Spleen (tissue), 11 donors: Measurements from ENCODE around the gene NOTCH4. TPM values are rescaled to one million over a fixed set of nuclear protein-coding genes. Genes with fewer than 3 reads are reported as not detected.
"Not testable (repeated sequence)": the region's sequence is repeated elsewhere in the genome, so short reads cannot be mapped to it uniquely, and the experiment has no call there.

Source experiments
- DNase-seq: peaks from one replicate; pipeline ENCODE4 v3.0.0-alpha.2; 2020
- H3K27ac ChIP-seq, 8 donors: fragments of 200-600 bp; sonication (generic) in 7 of 8; 1 replicate in 4 of 8; 2 replicates in 4 of 8; pipeline versions ENCODE4 v1.5.0 to v1.8.0; 2016 to 2021; ENCODE audit warnings: inconsistent platforms in 4 of 8, mild to moderate bottlenecking in 4 of 8, moderate library complexity in 1 of 8
- H3K27me3 ChIP-seq, 7 donors: fragments of 200-600 bp; sonication (generic) in 6 of 7; replicated peaks in 1 of 7; 1 replicate in 4 of 7; 2 replicates in 3 of 7; pipeline versions ENCODE4 v1.5.0 to v1.8.0; 2016 to 2021; ENCODE audit warnings: inconsistent platforms in 3 of 7, mild to moderate bottlenecking in 1 of 7
- H3K36me3 ChIP-seq, 6 donors: fragments of 200-600 bp; sonication (generic) in 5 of 6; 1 replicate in 4 of 6; 2 replicates in 2 of 6; pipeline versions ENCODE4 v1.5.0 to v1.8.0; 2016 to 2021; ENCODE audit warnings: inconsistent platforms in 2 of 6
- H3K4me1 ChIP-seq, 6 donors: fragments of 200-600 bp; sonication (generic) in 5 of 6; 1 replicate in 3 of 6; 2 replicates in 3 of 6; pipeline versions ENCODE4 v1.5.0 to v1.8.0; 2016 to 2021; ENCODE audit warnings: inconsistent platforms in 3 of 6
- H3K4me3 ChIP-seq, 8 donors: fragments of 200-600 bp; sonication (generic) in 7 of 8; 1 replicate in 4 of 8; 2 replicates in 4 of 8; pipeline versions ENCODE4 v1.5.0 to v1.8.0; 2016 to 2021; ENCODE audit warnings: inconsistent platforms in 4 of 8, mild to moderate bottlenecking in 4 of 8, moderate library complexity in 2 of 8
- H3K9me3 ChIP-seq, 8 donors: fragments of 200-600 bp; sonication (generic) in 7 of 8; 1 replicate in 4 of 8; 2 replicates in 4 of 8; pipeline versions ENCODE4 v1.5.0 to v1.8.0; 2016 to 2021; ENCODE audit warnings: inconsistent platforms in 4 of 8
- POLR2A ChIP-seq, 3 donors: fragments of 450-650 bp; IDR thresholded peaks; one replicate each; pipeline ENCODE4 v1.5.1; 2017; ENCODE audit warnings: antibody characterized with exemption in 3 of 3, mild to moderate bottlenecking in 1 of 3
- POLR2AphosphoS5 ChIP-seq, 3 donors: sonication (generic); formaldehyde crosslinking; IDR thresholded peaks; one replicate each; pipeline ENCODE4 v1.5.1; 2017; ENCODE audit warnings: antibody characterized with exemption in 3 of 3
- WGBS, 5 donors: extraction: QIAGEN DNeasy Blood & Tissue Kit in 3 of 5; methylation state at CpG; one replicate each; pipeline versions ENCODE4 v1.1.5 to v1.1.7; 2013 to 2018; 5-methylcytosine and 5-hydroxymethylcytosine counted together
- intact Hi-C: fragments of 100-400 bp; cut with DNase I; formaldehyde crosslinking; loops from one replicate; pipeline ENCODE4 v1.15.0; 2023; ENCODE audit warnings: low total_unique reads
- polyA plus RNA-seq, 3 donors: library from polyadenylated mRNA; stranded (reverse); fragments of 200-250 nt; gene quantifications; one replicate each; pipeline ENCODE4 v1.2.1, GENCODE V29; 2013
- total RNA-seq, 7 donors: library from RNA; depleted of rRNA in 3 of 7; stranded (reverse); fragments of >200 nt in 3 of 7; fragmentation: NEBNext Ultra II Directional in 4 of 7; extraction: Animal tissue kit (Norgen Biotek cat#: 25700) in 4 of 7; gene quantifications; one replicate each; pipeline versions ENCODE4 v1.1.0 to v1.2.1, GENCODE V29; 2016 to 2021
- TF ChIP-seq, protein P1 (sequence below), 11 experiments: fragments of 200-600 bp in 7 of 11; fragments of 450-650 bp in 4 of 11; sonication (generic) in 4 of 11; IDR thresholded peaks in 8 of 11; conservative IDR thresholded peaks in 3 of 11; 1 replicate in 7 of 11; 2 replicates in 4 of 11; pipeline versions ENCODE4 v1.4.0 to v1.8.0; 2016 to 2021; ENCODE audit warnings: antibody characterized with exemption in 11 of 11, inconsistent platforms in 4 of 11, mild to moderate bottlenecking in 1 of 11
- donor health status: healthy with polysubstance abuse.
- donor health status: DM: no; HTN: no; CAD: no; lungs with moderate emphysema.
- donor health status: DM: no; HTN: no; CAD: no.
- donor health status: Bipolar disorder and iron deficiency.
- donor health status: healthy.
- donor health status: DM: no; HTN: no; CAD: no.
- donor health status: DM: yes; HTN: yes; CAD: no.

Gene NOTCH4
- total and polyA plus RNA-seq, 10 donors = 13.5 to 38.0 (median 19.9) TPM

GRCh38 chr6:32194825-32195651 is 28.8 kb downstream of the NOTCH4 start:
- TF ChIP-seq POLR2A (IDR thresholded peaks at IDR 0.05) (peak in 2 of 3 donors; percentile 37 to 66), POLR2AphosphoS5 (IDR thresholded peaks at IDR 0.05) (peak in 1 of 3 donors; percentile 86)
- TF ChIP-seq, protein P1, sequence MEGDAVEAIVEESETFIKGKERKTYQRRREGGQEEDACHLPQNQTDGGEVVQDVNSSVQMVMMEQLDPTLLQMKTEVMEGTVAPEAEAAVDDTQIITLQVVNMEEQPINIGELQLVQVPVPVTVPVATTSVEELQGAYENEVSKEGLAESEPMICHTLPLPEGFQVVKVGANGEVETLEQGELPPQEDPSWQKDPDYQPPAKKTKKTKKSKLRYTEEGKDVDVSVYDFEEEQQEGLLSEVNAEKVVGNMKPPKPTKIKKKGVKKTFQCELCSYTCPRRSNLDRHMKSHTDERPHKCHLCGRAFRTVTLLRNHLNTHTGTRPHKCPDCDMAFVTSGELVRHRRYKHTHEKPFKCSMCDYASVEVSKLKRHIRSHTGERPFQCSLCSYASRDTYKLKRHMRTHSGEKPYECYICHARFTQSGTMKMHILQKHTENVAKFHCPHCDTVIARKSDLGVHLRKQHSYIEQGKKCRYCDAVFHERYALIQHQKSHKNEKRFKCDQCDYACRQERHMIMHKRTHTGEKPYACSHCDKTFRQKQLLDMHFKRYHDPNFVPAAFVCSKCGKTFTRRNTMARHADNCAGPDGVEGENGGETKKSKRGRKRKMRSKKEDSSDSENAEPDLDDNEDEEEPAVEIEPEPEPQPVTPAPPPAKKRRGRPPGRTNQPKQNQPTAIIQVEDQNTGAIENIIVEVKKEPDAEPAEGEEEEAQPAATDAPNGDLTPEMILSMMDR (IDR thresholded peaks at IDR 0.05 in 8 of 11, conservative IDR thresholded peaks at IDR 0.05 in 3 of 11) = peak in 1 of 11 experiments; percentile 36
- peaks cover 0 to 8% (median 0%) of the 10 kb centered on the region in 6 donors for H3K36me3 ChIP-seq
- H3K4me3 ChIP-seq = peak overlapping the region; percentile 20 to 89 (median 48)
- H3K9me3 ChIP-seq = no peaks in the 10 kb centered on the region
- WGBS, 5 donors = 16 to 18% (median 18%) methylated on average over 15 of the region's 15 CpGs
- H3K27ac ChIP-seq = peak overlapping the region; percentile 98 to 100 (median 100)
- H3K27me3 ChIP-seq = no peaks in the 10 kb centered on the region
- peaks cover 39 to 67% (median 64%) of the 10 kb centered on the region in 6 donors for H3K4me1 ChIP-seq
- no peak for DNase-seq
- intact Hi-C loops = loop anchor here (10.0 kb wide), 1 partner anchor 70 kb away; the partner anchor contains the start of gene ATF6B

DNA sequence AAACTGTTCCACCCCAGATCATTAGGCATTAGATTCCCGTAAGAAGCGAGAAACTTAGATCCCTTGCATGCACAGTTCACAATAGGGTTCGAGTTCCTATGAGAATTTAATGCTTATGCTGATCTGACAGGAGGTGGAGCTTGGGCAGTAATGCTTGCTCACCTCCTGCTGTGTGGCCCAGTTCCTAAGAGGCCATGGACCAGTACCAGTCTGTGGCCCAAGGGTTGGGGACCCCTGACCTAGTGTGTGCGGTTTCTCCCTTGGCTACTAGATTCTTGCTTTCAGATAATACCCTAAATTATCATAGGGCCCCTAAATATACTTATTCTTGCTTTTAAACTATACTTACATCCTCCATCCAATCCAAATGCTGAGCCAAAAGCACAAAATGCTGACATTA is 29.5 kb downstream of the NOTCH4 start:
- H3K9me3 ChIP-seq = no peaks in the 10 kb centered on the region
- TF ChIP-seq, protein P1 (IDR thresholded peaks at IDR 0.05 in 8 of 11, conservative IDR thresholded peaks at IDR 0.05 in 3 of 11) = no peak
- no peak for TF ChIP-seq POLR2A (IDR thresholded peaks at IDR 0.05)
- no peak for TF ChIP-seq POLR2AphosphoS5 (IDR thresholded peaks at IDR 0.05)
- peaks cover 39 to 69% (median 64%) of the 10 kb centered on the region in 6 donors for H3K4me1 ChIP-seq
- H3K27me3 ChIP-seq = no peaks in the 10 kb centered on the region
- 91 to 98% (median 97%) methylated on average over 4 of the region's 4 CpGs for WGBS, 5 donors
- H3K36me3 ChIP-seq = peaks cover 0 to 8% (median 0%) of the 10 kb centered on the region in 6 donors
- peak overlapping the region in 7 of 8 donors; percentile 98 to 100 (median 100) for H3K27ac ChIP-seq
- peak overlapping the region in 2 of 8 donors; percentile 66 to 89 for H3K4me3 ChIP-seq
- intact Hi-C loops = loop anchor here (10.0 kb wide), 1 partner anchor 70 kb away; the partner anchor contains the start of gene ATF6B
- no peak for DNase-seq

- Histone ChIP-seq H3K4me1 (peaks cover 50 to 82% (median 76%) of the 10 kb centered on the region in 6 donors), H3K27ac (peak overlapping the region; percentile 85 to 100 (median 98)), H3K36me3 (peaks cover 0 to 12% (median 1%) of the 10 kb centered on the region in 6 donors), H3K4me3 (peak overlapping the region in 7 of 8 donors; percentile 61 to 89 (median 73))
- not testable (repeated sequence) for H3K27me3 ChIP-seq, DNase-seq, H3K9me3 ChIP-seq
- 55 to 68% (median 62%) methylated on average over 13 of the region's 13 CpGs for WGBS, 5 donors
- intact Hi-C loops = loop anchor here (10.0 kb wide), 1 partner anchor 68 kb away; the partner anchor contains the start of gene ATF6B
Observed at GRCh38 chr6:32193096-32193495, 30.8 kb downstream of the NOTCH4 start.

DNA sequence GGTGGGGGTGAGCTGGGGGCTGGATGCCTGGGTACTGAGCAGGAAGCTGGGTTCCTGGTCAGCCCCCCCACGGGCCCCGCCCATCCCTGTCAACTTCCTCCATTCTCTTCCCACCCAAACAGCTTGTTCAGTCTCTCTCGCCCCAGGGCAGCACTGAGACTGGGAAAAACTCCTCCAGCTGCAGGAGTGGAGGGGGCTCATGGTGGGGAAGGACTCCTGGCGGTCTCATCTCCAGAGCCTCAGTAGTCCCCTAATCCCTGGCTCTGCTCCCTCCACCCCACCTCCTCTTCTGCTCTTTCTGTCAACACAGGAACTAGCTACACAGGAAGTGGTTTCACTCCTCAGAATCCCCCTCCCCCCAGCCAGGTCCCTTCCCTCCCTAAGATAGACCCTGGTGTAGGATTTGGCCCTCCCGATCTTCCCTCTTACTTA is 31.2 kb downstream of the NOTCH4 start, which contains the start of gene GPSM3:
Gene GPSM3, minus strand, starts transcription at position 36 of the 432 bp plus-strand sequence. CDS start 130 bp downstream, outside the sequence.
- 0 to 2% (median 0%) methylated on average over 5 of the region's 5 CpGs for WGBS, 5 donors
- intact Hi-C loops = loop anchor here (10.0 kb wide), 1 partner anchor 68 kb away; the partner anchor contains the start of gene ATF6B
- Histone ChIP-seq H3K27me3 (no peaks in the 10 kb centered on the region), H3K27ac (peak within 1 kb of the TSS; percentile 85 to 100 (median 98)), H3K36me3 (peaks cover 0 to 17% (median 6%) of the 10 kb centered on the region in 6 donors), H3K4me1 (peaks cover 55 to 87% (median 80%) of the 10 kb centered on the region in 6 donors), H3K9me3 (no peaks in the 10 kb centered on the region), H3K4me3 (peak within 1 kb of the TSS; percentile 61 to 89 (median 73))
- DNase-seq = peak; percentile 95
- TF ChIP-seq, protein P1 (IDR thresholded peaks at IDR 0.05 in 8 of 11, conservative IDR thresholded peaks at IDR 0.05 in 3 of 11) = peak in 1 of 11 experiments; percentile 6
- TF ChIP-seq POLR2AphosphoS5 (IDR thresholded peaks at IDR 0.05) (peak; percentile 59 to 84 (median 80)), POLR2A (IDR thresholded peaks at IDR 0.05) (peak in 2 of 3 donors; percentile 38 to 49)
